ENCODE results near the gene CLDN9. TPM values are rescaled to one million over a fixed set of nuclear protein-coding genes. Genes with fewer than 3 reads are reported as not detected.

Gene CLDN9
- total RNA-seq, 4 donors from 2014 or later = not detected

GRCh38 chr16:3060339-3061127, 47.8 kb downstream of the CLDN9 start:
- no peaks in the 10 kb centered on the region for H3K9me3 ChIP-seq
- H3K4me3 ChIP-seq = no peak overlapping the region
- 57 to 77% methylated on average over 11 to 12 of the region's 14 CpGs for WGBS, 2 donors
- no peak for DNase-seq
- H3K27ac ChIP-seq = no peak overlapping the region
- H3K27me3 ChIP-seq = peaks cover 0 to 9% (median 0%) of the 10 kb centered on the region in 4 donors
- H3K4me1 ChIP-seq = peaks cover 26 to 39% (median 27%) of the 10 kb centered on the region in 3 donors
- TF ChIP-seq, protein P1, sequence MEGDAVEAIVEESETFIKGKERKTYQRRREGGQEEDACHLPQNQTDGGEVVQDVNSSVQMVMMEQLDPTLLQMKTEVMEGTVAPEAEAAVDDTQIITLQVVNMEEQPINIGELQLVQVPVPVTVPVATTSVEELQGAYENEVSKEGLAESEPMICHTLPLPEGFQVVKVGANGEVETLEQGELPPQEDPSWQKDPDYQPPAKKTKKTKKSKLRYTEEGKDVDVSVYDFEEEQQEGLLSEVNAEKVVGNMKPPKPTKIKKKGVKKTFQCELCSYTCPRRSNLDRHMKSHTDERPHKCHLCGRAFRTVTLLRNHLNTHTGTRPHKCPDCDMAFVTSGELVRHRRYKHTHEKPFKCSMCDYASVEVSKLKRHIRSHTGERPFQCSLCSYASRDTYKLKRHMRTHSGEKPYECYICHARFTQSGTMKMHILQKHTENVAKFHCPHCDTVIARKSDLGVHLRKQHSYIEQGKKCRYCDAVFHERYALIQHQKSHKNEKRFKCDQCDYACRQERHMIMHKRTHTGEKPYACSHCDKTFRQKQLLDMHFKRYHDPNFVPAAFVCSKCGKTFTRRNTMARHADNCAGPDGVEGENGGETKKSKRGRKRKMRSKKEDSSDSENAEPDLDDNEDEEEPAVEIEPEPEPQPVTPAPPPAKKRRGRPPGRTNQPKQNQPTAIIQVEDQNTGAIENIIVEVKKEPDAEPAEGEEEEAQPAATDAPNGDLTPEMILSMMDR (IDR thresholded peaks at IDR 0.05) = no peak
- TF ChIP-seq POLR2A (IDR thresholded peaks at IDR 0.05) = no peak
- intact Hi-C loops (cut with DNase I) = no loop called here
- H3K36me3 ChIP-seq = no peaks in the 10 kb centered on the region

GRCh38 chr16:3062553-3062952, 49.8 kb downstream of the CLDN9 start:
- Histone ChIP-seq H3K4me1 (peaks cover 26 to 45% (median 33%) of the 10 kb centered on the region in 3 donors), H3K4me3 (no peak overlapping the region), H3K36me3 (no peaks in the 10 kb centered on the region), H3K27ac (no peak overlapping the region), H3K27me3 (peaks cover 0 to 9% (median 0%) of the 10 kb centered on the region in 4 donors), H3K9me3 (no peaks in the 10 kb centered on the region)
- intact Hi-C loops (cut with DNase I) = no loop called here
- DNase-seq = no peak
- 77 to 88% methylated on average over 6 of the region's 6 CpGs for WGBS, 2 donors
- TF ChIP-seq, protein P1 (IDR thresholded peaks at IDR 0.05) = no peak
- no peak for TF ChIP-seq POLR2A (IDR thresholded peaks at IDR 0.05)

GRCh38 chr16:3063625-3064386, 51.1 kb downstream of the CLDN9 start:
- H3K4me1 ChIP-seq = peaks cover 16 to 43% (median 31%) of the 10 kb centered on the region in 3 donors
- no peak overlapping the region for H3K4me3 ChIP-seq
- H3K27me3 ChIP-seq = no peaks in the 10 kb centered on the region
- H3K27ac ChIP-seq = no peak overlapping the region
- intact Hi-C loops (cut with DNase I) = no loop called here
- DNase-seq = no peak
- 80 to 89% methylated on average over 7 to 8 of the region's 8 CpGs for WGBS, 2 donors
- TF ChIP-seq, protein P1 (IDR thresholded peaks at IDR 0.05) = no peak
- TF ChIP-seq POLR2A (IDR thresholded peaks at IDR 0.05) = no peak
- H3K9me3 ChIP-seq = no peaks in the 10 kb centered on the region
- no peaks in the 10 kb centered on the region for H3K36me3 ChIP-seq

Small RNA genes within 50 kb of the gene (small RNA-seq; reads per million reads assigned to genes)
- 0 reads per million in 4 donors for gene LINC00514

Other genes with a start within 250 kb of the CLDN9 start
- 100 to 1,000 TPM; 186 to 446 (median 288) TPM for gene ELOB, start 235.6 kb upstream of the CLDN9 start, total RNA-seq
- gene PRSS33, start 225.4 kb upstream of the CLDN9 start, total RNA-seq = not detected
- not detected for gene PRSS41, start 214.5 kb upstream of the CLDN9 start, total RNA-seq
- gene PRSS21, start 195.7 kb upstream of the CLDN9 start, total RNA-seq = 1 to 10 TPM in 1 of 4 donors, not detected in 3; 1.5 TPM
- 10 to 100 TPM in 1 of 4 donors, under 1 TPM in 2, not detected in 1; 0.34 to 38.5 (median 0.44) TPM for gene ZG16B, start 182.6 kb upstream of the CLDN9 start, total RNA-seq
- gene PRSS22, start 154.8 kb upstream of the CLDN9 start, total RNA-seq = 100 to 1,000 TPM in 2 of 4 donors, 10 to 100 TPM in 2; 36.6 to 149 (median 113) TPM
- 10 to 100 TPM; 18.9 to 47.9 (median 39.5) TPM for gene FLYWCH2, start 129.7 kb upstream of the CLDN9 start, total RNA-seq
- 10 to 100 TPM; 25.4 to 52.1 (median 27.1) TPM for gene FLYWCH1, start 101.0 kb upstream of the CLDN9 start, total RNA-seq
- gene KREMEN2, start 48.6 kb upstream of the CLDN9 start, total RNA-seq = 1 to 10 TPM in 2 of 4 donors, under 1 TPM in 1, not detected in 1; 0.19 to 3.9 (median 2.1) TPM
- 10 to 100 TPM in 1 of 4 donors, 1 to 10 TPM in 3; 2.9 to 18.8 (median 8.0) TPM for gene PAQR4, start 43.6 kb upstream of the CLDN9 start, total RNA-seq
- 10 to 100 TPM in 3 of 4 donors, 1 to 10 TPM in 1; 4.2 to 33.1 (median 13.0) TPM for gene PKMYT1, start 32.5 kb upstream of the CLDN9 start, total RNA-seq
- not detected for gene CLDN6, start 5.3 kb downstream of the CLDN9 start, total RNA-seq
- 10 to 100 TPM; 15.3 to 46.0 (median 28.6) TPM for gene TNFRSF12A, start 7.4 kb downstream of the CLDN9 start, total RNA-seq
- 10 to 100 TPM; 17.9 to 32.4 (median 18.4) TPM for gene HCFC1R1, start 11.0 kb downstream of the CLDN9 start, total RNA-seq
- gene THOC6, start 11.1 kb downstream of the CLDN9 start, total RNA-seq = 10 to 100 TPM; 17.4 to 27.9 (median 25.8) TPM
- 100 to 1,000 TPM in 2 of 4 donors, 10 to 100 TPM in 2; 54.9 to 204 (median 96.4) TPM for gene BICDL2, start 24.0 kb downstream of the CLDN9 start, total RNA-seq
- gene MMP25, start 33.6 kb downstream of the CLDN9 start, total RNA-seq = 1 to 10 TPM in 1 of 4 donors, under 1 TPM in 3; 0.19 to 1.4 (median 0.61) TPM
- gene IL32, start 52.7 kb downstream of the CLDN9 start, total RNA-seq = 10 to 100 TPM in 3 of 4 donors, 1 to 10 TPM in 1; 4.6 to 31.7 (median 17.3) TPM
- not detected for gene ZSCAN10, start 86.4 kb downstream of the CLDN9 start, total RNA-seq
- 10 to 100 TPM in 3 of 4 donors, 1 to 10 TPM in 1; 9.7 to 13.9 (median 11.9) TPM for gene ZNF205, start 99.7 kb downstream of the CLDN9 start, total RNA-seq
- 10 to 100 TPM in 1 of 4 donors, 1 to 10 TPM in 3; 3.9 to 14.3 (median 6.4) TPM for gene ZNF213, start 122.1 kb downstream of the CLDN9 start, total RNA-seq
- not detected for gene OR1F1, start 175.3 kb downstream of the CLDN9 start, total RNA-seq
- gene ZNF200, start 222.2 kb downstream of the CLDN9 start, total RNA-seq = 10 to 100 TPM in 1 of 4 donors, 1 to 10 TPM in 3; 4.3 to 10.1 (median 4.6) TPM
- gene MEFV, start 243.7 kb downstream of the CLDN9 start, total RNA-seq = 1 to 10 TPM in 3 of 4 donors, under 1 TPM in 1; 0.38 to 2.8 (median 1.5) TPM

Data from esophagus squamous epithelium (tissue), 5 donors.